22Rv1 (cell line): ENCODE measurements around the gene PNP.
A peak's percentile ranks its signal among the peaks of the same experiment; 100 is the strongest.

Source experiments
- H3K27ac ChIP-seq: fragments of 450-650 bp; 2 replicates; pipeline ENCODE4 v1.5.1; 2017
- CTCF ChIP-seq: fragments of 450-650 bp; IDR thresholded peaks from 2 replicates; pipeline ENCODE4 v1.5.1; 2017; ENCODE audit warnings: mild to moderate bottlenecking
- ZFX ChIP-seq: fragments of 450-650 bp; IDR thresholded peaks from 2 replicates; pipeline ENCODE4 v1.6.1; 2017; ENCODE audit warnings: antibody characterized with exemption, borderline replicate concordance

PNP gene

GRCh38 chr14:20456971-20457370, 12.2 kb upstream of the PNP start:
- TF ChIP-seq CTCF, result no peak
- peak overlapping the region; percentile 99 for H3K27ac ChIP-seq

DNA sequence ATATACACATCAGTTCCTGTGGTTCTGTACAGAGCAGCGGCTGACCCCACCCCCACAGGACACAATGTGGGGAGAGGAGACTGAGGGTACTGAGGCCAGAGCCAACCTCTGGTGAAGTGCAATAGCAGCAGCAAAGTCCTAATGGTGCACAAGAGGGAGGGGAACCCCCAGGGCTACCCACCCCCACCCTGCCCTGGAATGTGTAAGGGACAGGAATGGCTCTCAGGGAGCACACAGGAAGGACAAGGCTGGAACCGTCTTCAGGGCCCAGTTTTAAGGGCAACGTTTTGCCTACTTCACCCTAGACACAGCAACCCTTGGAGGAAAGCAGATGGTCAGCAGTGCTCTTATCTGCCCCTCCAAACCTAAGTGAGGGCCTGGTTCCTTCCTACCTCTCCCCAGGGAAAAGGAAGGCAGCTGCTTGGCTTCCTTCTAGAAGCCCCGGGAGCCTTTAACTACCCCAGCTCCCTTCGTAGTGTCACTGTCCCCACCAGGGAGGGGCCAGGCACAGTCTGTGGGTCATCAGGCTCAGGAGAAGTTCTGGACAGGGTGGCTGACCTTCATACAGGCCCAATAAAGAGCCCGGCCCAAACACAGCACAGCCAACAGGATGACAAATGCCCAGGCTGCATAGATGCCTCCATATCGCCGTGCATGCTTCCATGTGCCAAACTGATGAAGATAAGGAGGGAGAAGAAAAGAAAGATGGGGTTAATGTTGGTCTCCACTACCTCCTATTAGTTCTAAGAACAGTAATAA, 11.0 kb upstream of the PNP start:
- peak overlapping the region; percentile 99 for H3K27ac ChIP-seq
- TF ChIP-seq ZFX (no peak), CTCF (no peak)

GRCh38 chr14:20460458-20461224, 8.6 kb upstream of the PNP start:
- H3K27ac ChIP-seq, result peak overlapping the region; percentile 99
- TF ChIP-seq ZFX (no peak), CTCF (no peak)

DNA sequence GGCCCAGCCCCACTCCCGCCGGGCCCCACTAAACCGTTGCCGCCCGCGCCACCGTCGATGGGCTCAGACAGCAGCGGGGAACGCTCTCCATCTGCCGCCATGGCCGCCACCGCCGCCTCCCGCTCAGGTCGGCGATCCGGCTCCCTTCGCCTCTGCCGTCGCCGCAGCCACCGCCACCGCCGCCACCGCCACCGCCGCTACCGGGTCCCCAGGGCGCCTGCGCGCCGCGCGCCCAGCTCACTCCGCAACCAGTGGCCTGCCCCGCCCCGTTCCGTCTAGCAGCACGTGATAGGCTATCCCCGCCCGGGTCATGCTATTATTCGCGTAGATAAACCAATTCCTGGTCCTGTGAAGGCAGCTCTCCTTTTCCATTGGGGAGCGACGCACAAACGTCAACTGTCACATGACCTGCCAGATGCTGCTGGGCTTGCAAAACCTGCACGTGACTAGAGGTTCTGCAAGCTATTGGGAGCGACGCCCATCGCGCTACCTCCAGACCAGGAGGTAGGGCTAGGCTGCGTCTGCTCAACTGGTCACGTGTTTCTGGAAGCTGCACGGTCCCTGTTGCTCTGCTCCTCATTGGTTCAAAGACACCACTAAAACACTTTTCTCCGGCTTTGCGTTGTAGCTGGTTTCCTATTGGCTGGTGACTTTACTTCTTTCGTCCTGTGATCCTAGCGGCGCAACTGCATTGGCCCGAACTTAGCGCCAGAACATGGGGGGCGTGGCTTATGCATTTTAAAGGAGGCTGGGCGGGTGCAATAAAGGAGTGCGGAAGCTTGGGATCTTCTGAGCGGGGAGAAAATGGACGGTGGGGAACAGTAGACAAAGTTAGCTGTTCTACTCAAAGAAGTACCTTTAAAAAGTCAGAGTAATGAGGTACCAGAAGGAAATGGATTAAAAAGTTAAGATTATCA, 7.7 kb upstream of the PNP start, which contains the start of gene PIP4P1:
Gene PIP4P1, minus strand, starts transcription at position 210 of the 917 bp plus-strand sequence. Its CDS starts 109 bp downstream, at position 101.
- no peak for TF ChIP-seq CTCF
- TF ChIP-seq ZFX, result no peak
- peak within 1 kb of the TSS; percentile 99 for H3K27ac ChIP-seq

- TF ChIP-seq CTCF (no peak), ZFX (no peak)
- peak overlapping the region; percentile 92 for H3K27ac ChIP-seq
Observed at GRCh38 chr14:20468764-20469241, 403 bp upstream of the PNP start.

GRCh38 chr14:20469890-20470602, 840 bp downstream of the PNP start:
- H3K27ac ChIP-seq, result peak overlapping the region; percentile 92
- TF ChIP-seq CTCF (no peak), ZFX (no peak)
